ENCODE results near the gene ZNF248.
"Not testable (repeated sequence)": the region's sequence is repeated elsewhere in the genome, so short reads cannot be mapped to it uniquely, and the experiment has no call there.

Gene ZNF248

DNA sequence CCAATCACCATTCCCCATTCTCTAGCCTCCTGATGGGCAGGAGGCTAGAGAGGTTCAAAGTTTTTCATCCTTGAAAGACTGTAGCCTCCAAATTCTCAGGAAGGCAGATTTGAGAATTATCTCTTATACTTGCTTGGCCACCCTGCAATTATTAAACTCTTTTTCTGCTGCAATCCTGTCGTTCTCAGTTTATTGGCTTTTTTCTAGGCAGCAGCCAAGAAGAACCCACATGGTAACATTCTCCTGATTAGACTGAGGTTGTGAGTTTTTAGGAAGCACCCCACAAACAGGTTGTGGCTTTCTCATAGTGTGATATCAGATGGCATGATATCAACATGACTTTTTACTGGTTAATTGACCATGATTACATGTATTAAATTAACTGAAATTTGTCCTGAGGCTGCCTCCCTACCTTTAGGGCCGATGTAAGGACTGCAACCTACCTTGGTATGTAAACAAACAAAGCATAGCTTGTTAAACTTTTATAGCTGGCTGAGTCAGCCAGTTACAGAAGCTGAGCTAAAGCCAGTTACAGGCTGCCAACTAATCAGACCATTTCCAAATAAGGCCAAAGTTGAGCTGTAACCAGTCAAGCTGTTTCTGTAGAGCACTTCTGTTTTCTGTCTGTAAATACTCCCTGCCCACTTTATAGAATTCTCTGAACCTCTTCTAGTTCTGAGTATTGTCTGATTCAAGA, 3.2 kb upstream of the ZNF248 start:
- H3K4me3 ChIP-seq (ENCODE audit: low read length): no peak overlapping the region
- peak; percentile 82 for DNase-seq (ENCODE audit: low read depth)
- TF ChIP-seq, protein P1, sequence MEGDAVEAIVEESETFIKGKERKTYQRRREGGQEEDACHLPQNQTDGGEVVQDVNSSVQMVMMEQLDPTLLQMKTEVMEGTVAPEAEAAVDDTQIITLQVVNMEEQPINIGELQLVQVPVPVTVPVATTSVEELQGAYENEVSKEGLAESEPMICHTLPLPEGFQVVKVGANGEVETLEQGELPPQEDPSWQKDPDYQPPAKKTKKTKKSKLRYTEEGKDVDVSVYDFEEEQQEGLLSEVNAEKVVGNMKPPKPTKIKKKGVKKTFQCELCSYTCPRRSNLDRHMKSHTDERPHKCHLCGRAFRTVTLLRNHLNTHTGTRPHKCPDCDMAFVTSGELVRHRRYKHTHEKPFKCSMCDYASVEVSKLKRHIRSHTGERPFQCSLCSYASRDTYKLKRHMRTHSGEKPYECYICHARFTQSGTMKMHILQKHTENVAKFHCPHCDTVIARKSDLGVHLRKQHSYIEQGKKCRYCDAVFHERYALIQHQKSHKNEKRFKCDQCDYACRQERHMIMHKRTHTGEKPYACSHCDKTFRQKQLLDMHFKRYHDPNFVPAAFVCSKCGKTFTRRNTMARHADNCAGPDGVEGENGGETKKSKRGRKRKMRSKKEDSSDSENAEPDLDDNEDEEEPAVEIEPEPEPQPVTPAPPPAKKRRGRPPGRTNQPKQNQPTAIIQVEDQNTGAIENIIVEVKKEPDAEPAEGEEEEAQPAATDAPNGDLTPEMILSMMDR (IDR thresholded peaks at IDR 0.05; ENCODE audit: insufficient read depth, low read depth, low read length, missing control alignments): no peak

DNA sequence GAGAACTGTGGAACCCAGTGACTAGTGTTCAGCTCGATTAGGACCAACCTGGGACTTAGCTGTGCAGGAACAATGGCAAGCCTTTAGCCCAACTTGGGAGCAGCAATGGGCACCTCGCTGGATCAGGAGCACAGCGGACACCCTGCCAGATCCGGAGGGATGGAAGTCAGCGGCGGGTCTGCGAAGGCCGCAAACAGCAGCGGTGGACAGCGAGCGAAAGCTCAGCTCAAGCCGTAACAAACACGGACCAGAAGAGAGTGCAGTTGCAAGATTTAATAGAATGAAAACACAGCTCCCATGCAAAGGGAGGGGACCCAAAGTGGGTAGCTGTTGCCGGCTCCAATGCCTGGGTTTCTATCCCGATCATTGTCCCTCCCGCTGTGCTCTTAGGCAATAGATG, 1.9 kb upstream of the ZNF248 start:
- not testable (repeated sequence) for H3K4me3 ChIP-seq (ENCODE audit: low read length); DNase-seq (ENCODE audit: low read depth)

DNA sequence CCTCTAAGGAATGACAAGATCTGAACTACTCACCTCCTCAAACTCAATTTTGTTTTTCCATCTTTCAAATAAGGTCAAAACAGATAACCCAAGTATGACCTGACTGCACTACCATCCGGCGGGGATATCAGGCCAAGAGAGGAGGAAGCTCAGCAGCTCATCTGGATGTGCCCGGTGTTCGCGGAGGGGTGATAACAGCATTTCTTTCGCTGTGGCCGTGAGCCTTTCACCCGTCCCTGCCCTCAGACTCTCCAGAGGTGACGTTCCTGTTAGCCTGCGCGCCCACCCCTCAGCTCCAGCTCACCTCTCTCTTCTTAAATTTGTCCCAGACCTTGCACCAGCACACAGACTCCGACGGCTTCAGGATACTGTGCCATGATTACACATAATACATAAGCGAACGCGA, 526 bp downstream of the ZNF248 start:
- H3K4me3 ChIP-seq (ENCODE audit: low read length): peak overlapping the region; percentile 91
- peak; percentile 26 for DNase-seq (ENCODE audit: low read depth)
- TF ChIP-seq, protein P1 (IDR thresholded peaks at IDR 0.05; ENCODE audit: insufficient read depth, low read depth, low read length, missing control alignments): no peak

DNA sequence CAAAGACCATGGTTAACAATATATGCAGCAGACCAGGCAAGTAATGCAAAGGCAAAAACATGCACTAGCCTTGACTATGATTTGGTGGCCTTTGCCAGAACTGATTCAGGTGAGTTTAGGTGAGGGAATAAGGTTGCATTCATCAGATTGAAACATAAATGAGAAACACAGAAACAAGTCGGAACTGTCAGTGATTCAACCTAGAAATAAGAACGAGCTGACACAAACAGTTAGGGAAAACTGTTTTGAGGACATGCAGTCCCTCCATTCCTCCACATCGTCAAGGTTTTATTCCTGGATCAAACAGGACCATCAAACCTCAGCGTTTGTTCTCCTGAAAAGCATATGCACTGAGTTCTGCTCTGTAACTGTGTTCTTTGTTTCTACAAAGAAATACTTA, 1.8 kb downstream of the ZNF248 start:
- H3K4me3 ChIP-seq (ENCODE audit: low read length): peak overlapping the region; percentile 91
- TF ChIP-seq, protein P1 (IDR thresholded peaks at IDR 0.05; ENCODE audit: insufficient read depth, low read depth, low read length, missing control alignments): no peak
- no peak for DNase-seq (ENCODE audit: low read depth)

DNA sequence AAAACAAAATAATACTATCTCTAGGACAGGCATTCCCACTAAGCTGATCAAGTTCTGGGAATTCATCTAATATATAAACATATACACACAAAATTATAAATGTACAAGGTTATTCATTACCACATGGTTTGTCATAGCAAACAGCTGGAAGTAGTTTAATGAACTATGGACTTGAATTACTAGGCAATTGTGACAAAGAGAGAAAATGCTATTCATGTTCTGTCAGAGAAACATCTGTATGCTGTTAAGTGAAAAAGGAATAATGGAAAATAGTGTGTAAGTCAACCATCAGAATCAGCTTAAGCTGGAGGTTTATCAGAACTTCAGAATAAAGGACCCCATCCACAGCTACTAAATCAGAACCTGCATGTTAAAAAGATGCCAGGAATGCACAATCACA, 2.8 kb downstream of the ZNF248 start:
- H3K4me3 ChIP-seq (ENCODE audit: low read length): no peak overlapping the region
- DNase-seq (ENCODE audit: low read depth): no peak
- TF ChIP-seq, protein P1 (IDR thresholded peaks at IDR 0.05; ENCODE audit: insufficient read depth, low read depth, low read length, missing control alignments): no peak

DNA sequence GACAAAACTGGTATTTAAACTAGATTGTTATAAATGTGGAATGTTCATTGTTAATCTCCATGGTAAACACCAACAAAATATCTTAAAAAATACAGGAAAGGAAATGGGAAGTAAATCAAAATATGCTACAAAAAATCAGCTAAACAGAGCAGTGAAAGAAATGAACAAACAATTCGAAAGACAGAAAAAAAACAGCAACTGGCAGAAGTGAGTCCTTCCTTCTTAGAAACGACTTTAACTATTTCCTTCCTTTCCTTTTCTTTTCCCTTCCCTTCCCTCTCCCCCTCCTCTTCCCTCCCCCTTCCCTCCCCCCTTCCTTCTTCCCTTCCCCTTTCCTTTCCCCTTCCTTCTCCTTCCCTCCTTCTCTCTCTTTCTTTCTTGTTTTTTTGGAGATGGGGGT, 12.8 kb downstream of the ZNF248 start:
- TF ChIP-seq, protein P1 (IDR thresholded peaks at IDR 0.05; ENCODE audit: insufficient read depth, low read depth, low read length, missing control alignments): no peak
- DNase-seq (ENCODE audit: low read depth): no peak
- H3K4me3 ChIP-seq (ENCODE audit: low read length): no peak overlapping the region

DNA sequence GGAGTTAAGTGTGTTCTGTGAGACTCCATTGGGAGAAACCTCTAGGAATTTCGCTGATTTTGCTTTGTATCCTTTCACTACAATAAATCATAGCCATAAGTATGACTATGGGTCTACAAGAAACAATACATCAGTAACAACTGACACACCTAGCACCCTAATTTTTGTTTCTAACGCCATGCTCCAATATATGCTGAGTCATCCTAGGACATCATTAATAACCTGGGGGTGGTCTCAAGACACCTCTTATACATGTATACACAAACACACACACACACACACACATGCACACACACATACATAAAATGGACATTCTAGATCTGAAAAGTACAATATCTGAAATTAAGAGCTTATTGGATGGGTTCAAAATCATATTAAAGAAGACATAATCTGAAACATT, 18.2 kb downstream of the ZNF248 start:
- no peak overlapping the region for H3K4me3 ChIP-seq (ENCODE audit: low read length)
- TF ChIP-seq, protein P1 (IDR thresholded peaks at IDR 0.05; ENCODE audit: insufficient read depth, low read depth, low read length, missing control alignments): no peak
- no peak for DNase-seq (ENCODE audit: low read depth)

Measured in epithelial cell of esophagus (primary cell).